GM21390 (cell line): ENCODE measurements around the gene KBTBD3.

Experiments
- ATAC-seq: cut with Tn5 transposase; IDR thresholded peaks from one replicate; pipeline ENCODE4 v1.9.1; 2021; ENCODE audit not compliant: unreplicated experiment

KBTBD3 gene

GRCh38 chr11:106076919-106077608 lies at the start of gene KBTBD3:
Gene KBTBD3 (minus strand): TSS chr11:106077347. CDS start chr11:106059097, 18,250 bp downstream.
- ATAC-seq = peak; percentile 93

GRCh38 chr11:106121570-106122320 lies 44.6 kb upstream of the KBTBD3 start:
- no peak for ATAC-seq

- ATAC-seq = peak; percentile 41
Observed at GRCh38 chr11:106105986-106106385, 28.8 kb upstream of the KBTBD3 start.

GRCh38 chr11:106101819-106102218 lies 24.7 kb upstream of the KBTBD3 start:
- ATAC-seq = no peak

GRCh38 chr11:106101370-106101769 lies 24.2 kb upstream of the KBTBD3 start:
- ATAC-seq = no peak

- no peak for ATAC-seq
Observed at GRCh38 chr11:106098893-106099553, 21.9 kb upstream of the KBTBD3 start.

GRCh38 chr11:106092446-106092845 lies 15.3 kb upstream of the KBTBD3 start:
- ATAC-seq = peak; percentile 32

GRCh38 chr11:106091480-106092123 lies 14.5 kb upstream of the KBTBD3 start:
- ATAC-seq = peak; percentile 97

GRCh38 chr11:106088896-106089295 lies 11.7 kb upstream of the KBTBD3 start:
- no peak for ATAC-seq

GRCh38 chr11:106087815-106088435 lies 10.8 kb upstream of the KBTBD3 start:
- no peak for ATAC-seq

GRCh38 chr11:106086850-106087249 lies 9.7 kb upstream of the KBTBD3 start:
- ATAC-seq = no peak

- ATAC-seq = no peak
Observed at GRCh38 chr11:106086135-106086534, 9.0 kb upstream of the KBTBD3 start.

GRCh38 chr11:106082096-106082495 lies 4.9 kb upstream of the KBTBD3 start:
- ATAC-seq = no peak

GRCh38 chr11:106077609-106078455 lies 685 bp upstream of the KBTBD3 start, which contains the start of gene AASDHPPT:
Gene AASDHPPT (plus strand): TSS chr11:106077662. CDS start chr11:106077711, 49 bp downstream.
- ATAC-seq = peak; percentile 21

GRCh38 chr11:106076171-106076918 lies 802 bp downstream of the KBTBD3 start:
- ATAC-seq = no peak

- ATAC-seq = no peak
Observed at GRCh38 chr11:106072804-106073203, 4.3 kb downstream of the KBTBD3 start.

GRCh38 chr11:106070606-106071005 lies 6.5 kb downstream of the KBTBD3 start:
- no peak for ATAC-seq

GRCh38 chr11:106063009-106063408 lies 14.1 kb downstream of the KBTBD3 start:
- peak; percentile 43 for ATAC-seq
